DMS114 treated with DMSO at 0.1 percent for 48 hours (cell line): Measurements from ENCODE around the gene RAPGEF4.

Experiments
- DNase-seq: peaks from one replicate; lab custom pipeline; 2025; ENCODE audit not compliant: unreplicated experiment; lab: John Stamatoyannopoulos, UW

Gene RAPGEF4

DNA sequence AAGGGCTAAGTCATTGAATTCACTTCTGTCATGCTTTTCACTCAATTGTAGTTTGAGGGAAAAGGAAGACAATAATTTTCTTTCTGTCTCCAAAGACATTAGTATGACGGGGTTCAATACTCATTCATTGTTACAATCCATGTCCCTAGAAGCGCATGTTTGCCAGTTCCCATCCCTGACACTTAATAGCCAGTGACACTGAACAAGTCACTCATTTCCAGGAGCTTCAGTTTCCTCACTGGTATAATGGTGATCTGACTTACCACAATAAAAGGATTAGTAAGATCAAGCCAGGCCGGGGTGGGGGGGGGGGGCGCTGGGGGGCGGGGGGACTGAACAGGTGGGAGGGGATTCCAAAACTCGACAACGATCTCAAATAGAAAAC is 195.2 kb downstream of the RAPGEF4 start:
- DNase-seq: no peak

- DNase-seq: no peak
These were observed 195.7 kb downstream of the RAPGEF4 start for GRCh38 chr2:172931256-172931894.

GRCh38 chr2:172931918-172932520 is 196.4 kb downstream of the RAPGEF4 start:
- DNase-seq: peak; percentile 20

DNA sequence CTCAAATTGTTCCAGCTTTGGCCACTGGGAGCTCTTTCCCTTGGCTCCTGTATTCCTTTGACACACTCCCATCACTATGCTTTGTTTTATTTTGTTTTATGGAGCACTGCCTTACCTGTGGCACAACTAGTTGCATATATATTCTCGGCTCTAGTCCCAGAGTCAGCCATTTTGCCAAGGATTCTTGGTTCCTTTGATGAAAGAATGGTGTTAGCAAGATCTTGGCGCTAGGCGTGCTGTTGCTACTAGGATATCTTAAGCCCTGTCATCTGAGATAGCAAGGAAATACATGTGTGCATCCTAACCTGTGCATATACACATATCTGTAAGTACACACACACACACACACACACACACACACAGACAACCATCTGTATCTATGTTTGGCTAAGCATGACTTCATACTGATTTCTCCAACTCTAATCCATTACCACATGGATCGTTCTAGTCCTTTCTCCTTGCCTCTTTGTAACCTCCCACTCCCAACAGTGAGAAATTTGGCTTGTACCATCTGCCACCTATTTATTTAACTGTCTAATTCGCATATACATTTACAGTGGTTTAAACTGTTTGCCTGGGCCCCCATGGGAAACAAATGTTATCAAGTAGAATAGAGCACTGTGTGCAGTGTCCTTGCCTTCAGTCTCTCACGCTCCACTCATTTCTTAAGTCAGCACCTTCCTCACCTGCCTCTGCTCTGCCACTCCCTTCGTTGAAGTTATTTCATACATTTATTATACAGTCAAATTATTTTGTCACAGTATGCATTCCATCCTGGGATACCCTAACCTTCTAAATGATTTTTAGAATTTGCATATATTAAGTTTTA is 202.5 kb downstream of the RAPGEF4 start:
- DNase-seq: no peak

- no peak for DNase-seq
These were observed 203.2 kb downstream of the RAPGEF4 start for GRCh38 chr2:172938713-172939375.

GRCh38 chr2:172943539-172943938 is 207.9 kb downstream of the RAPGEF4 start:
- no peak for DNase-seq

GRCh38 chr2:172944022-172944793 is 208.6 kb downstream of the RAPGEF4 start:
- no peak for DNase-seq

DNA sequence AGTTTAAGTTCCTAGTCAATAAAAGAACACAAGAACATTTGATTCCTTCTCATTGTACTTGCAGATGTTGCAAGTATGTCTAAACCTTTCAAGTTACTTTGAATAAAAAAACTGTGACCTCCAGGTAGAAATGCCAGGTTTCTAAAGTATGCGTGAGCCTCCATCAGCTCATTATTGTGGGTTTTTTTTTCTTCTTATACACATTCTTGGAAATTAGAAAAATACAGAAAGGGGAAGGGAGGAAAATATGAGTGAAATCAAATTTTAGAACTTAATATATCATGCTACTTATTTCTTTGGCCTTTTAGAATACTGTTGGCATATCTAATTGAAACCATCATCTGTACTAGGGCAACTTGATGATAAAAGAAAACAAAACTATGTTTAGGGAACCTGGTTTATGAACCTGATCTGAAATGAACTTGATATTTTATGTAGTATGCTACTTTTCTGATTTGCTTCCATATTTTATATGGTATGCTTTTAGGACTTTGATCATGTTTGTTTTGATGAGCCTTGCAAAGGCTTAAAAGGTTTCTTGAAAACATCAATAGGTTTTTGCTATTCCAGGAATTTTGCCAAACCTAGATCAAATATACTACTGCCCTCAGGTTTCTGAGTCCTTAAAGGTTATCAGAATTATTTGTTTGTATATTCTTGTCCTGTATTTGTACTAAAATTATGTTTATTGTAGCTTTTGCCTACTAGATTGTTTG is 209.3 kb downstream of the RAPGEF4 start:
- no peak for DNase-seq

DNA sequence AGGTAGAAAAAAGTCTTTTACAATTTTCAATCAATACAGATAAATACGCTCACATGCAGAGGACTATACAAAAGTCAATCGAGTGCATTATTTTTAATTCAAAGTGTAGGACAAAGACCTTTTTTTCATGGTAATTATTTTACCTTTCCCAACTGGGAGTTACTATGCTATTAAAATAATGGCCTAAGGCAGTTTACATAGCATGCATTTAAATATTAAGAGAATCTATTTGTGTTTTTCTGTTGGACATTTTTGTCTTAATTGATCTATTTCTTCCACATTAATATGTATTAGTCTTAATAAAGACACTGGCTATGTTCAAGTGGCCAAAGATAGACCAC is 209.8 kb downstream of the RAPGEF4 start:
- no peak for DNase-seq

DNA sequence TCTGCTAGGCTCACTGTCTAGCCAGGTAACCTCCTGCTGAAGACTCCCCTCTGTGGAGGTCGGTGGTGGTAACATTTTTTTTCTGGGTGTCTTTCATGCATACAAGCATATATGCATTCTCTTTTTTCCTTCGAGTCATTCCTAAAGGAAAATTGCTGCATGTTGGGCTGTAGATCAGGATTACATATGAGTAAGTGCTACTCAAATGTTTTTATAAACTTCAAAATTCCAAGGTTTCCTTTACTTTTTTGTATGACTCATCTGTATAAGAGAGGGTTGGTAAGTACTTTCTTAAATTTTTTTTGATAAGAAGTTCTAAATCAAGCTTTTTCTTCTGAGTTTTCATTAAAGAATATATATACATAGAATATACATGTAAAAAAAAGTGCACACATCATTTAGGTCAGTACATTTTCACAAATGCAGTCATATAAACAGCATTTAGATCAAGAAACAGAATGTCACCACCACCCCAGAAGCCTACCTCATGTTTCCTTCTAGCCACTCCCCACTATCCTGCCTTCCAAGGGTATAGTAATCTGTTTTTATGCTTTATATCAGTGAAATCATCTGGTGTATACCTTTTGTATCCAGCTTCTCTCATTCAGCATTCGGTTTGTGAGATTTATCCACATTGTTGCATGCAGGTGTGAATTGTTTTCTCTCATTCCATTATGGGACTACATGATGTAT is 212.0 kb downstream of the RAPGEF4 start:
- no peak for DNase-seq

- no peak for DNase-seq
These were observed 213.9 kb downstream of the RAPGEF4 start for GRCh38 chr2:172949522-172949921.

- DNase-seq: no peak
These were observed 214.9 kb downstream of the RAPGEF4 start for GRCh38 chr2:172950565-172950964.

GRCh38 chr2:172951554-172951953 is 215.9 kb downstream of the RAPGEF4 start:
- no peak for DNase-seq

DNA sequence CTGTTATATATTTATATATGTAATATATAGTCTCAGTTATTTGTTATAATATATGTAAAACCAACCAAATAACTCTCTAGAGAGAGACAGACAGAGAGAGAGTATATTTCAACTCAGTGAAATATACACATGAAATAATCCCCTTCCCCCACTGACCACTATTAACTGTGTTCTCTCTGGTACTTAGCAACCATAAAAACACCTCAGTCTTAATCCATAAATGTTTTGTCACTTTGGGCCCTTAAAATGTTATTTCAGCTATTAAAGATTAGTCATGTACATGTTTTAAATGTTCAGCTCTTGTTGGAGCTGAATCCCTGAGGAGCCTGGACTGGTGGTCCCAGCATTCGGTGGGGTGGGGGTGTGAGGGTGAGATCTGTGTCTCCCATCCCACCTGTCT is 217.8 kb downstream of the RAPGEF4 start:
- DNase-seq: no peak

DNA sequence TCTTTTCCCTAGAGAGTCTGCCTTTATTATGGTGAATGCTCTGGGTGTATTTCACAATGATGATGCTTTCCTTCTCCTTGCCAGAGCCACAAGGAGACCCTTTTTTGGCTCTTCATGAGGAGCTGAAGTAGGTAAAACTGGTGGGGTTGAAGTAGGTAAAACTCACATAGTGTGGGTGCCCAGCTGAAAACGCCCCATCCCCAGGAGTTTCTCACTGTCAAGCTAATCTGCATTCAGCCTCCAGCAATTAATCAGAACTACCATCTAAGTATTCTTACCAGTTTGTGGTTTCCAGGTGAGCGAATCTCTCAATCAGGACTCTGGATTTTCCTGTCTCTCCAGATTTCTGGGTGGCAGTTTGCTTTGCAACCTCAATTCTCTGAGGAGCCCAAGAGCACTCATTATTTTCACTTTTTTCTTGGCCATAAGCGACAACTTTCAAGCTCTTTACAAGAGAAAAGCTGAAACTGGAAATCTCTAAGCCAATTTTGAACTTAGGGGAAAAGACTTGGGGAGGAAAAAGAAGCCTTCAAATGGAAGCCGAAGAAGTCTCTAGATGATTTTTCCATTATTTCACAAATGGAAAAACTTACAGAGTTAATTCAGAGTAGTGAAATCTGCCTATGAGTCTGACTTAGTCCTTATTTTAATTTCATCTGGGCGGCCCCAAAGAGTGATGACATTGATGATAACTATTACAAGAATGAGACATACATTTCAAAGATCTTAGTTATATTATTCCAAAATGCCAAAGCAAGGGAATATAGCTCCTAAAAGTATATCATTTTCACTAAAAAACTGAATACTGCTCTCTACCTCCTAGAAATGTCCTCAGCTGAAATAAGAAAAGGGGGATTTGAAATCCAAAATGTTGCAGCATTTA is 218.6 kb downstream of the RAPGEF4 start:
- no peak for DNase-seq

GRCh38 chr2:172955587-172955986 is 219.9 kb downstream of the RAPGEF4 start:
- no peak for DNase-seq

GRCh38 chr2:172957734-172958133 is 222.1 kb downstream of the RAPGEF4 start:
- no peak for DNase-seq

GRCh38 chr2:172962082-172962481 is 226.4 kb downstream of the RAPGEF4 start:
- DNase-seq: no peak

DNA sequence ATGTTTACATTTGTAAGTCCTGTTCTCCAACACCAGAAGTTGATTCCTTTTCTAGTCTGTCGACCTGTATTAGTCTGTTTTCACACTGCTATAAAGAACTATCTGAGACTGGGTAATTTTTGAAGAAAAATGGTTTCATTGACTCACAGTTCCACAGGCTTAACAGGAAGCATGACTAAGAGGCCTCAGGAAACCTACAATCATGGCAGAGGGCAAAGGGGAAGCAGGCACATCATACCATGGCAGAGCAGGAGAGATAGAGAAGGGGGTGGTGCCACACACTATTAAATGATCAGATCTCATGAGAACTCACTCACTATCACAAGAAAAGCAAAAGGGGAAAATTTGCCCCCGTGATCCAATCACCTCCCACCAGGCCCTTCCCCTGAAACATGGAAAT is 227.2 kb downstream of the RAPGEF4 start:
- no peak for DNase-seq
